NT2/D1 (cell line): ENCODE data around the gene ANKRD65.

Experiments used
- SUZ12 ChIP-seq: IDR thresholded peaks from 2 replicates; pipeline ENCODE4 v1.6.1; 2011; ENCODE audit not compliant: insufficient read length, insufficient read depth; ENCODE audit errors: extremely low read depth
- YY1 ChIP-seq: IDR thresholded peaks from 2 replicates; pipeline ENCODE4 v1.6.1; 2011; ENCODE audit not compliant: insufficient read length, insufficient read depth

DNA sequence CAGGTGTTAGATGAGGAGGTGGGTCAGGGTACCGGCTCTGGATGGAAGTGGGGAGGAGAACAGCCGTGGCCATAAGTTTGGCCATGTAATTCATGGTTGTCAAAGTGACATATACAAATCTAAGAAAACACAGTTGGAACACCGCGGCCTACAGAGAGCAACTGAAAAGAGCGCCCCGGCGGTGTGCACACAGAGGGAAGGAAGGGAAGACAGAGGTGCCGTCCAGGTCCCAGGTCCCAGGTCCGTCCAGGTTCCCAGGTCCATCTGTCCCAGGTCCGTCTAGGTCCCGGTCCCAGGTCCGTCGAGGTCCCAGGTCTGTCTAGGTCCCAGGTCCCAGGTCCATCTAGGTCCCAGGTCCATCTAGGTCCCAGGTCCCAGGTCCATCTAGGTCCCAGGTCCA lies 9.4 kb downstream of the ANKRD65 start:
- TF ChIP-seq YY1 (no peak), SUZ12 (no peak)
